HCT116 (cell line): ENCODE results near the gene TMEM238L.

Source experiments
- EZH2 ChIP-seq: fragments of 200-600 bp; sonication (generic); IDR thresholded peaks from 2 replicates; pipeline ENCODE4 v1.6.1; 2017; ENCODE audit warnings: antibody characterized with exemption, mixed run types
- POLR2AphosphoS5 ChIP-seq: IDR thresholded peaks from 2 replicates; pipeline ENCODE4 v1.6.1; 2011; ENCODE audit warnings: mild to moderate bottlenecking, low read depth, low read length, moderate library complexity
- RAD21 ChIP-seq: IDR thresholded peaks from 2 replicates; pipeline ENCODE4 v1.6.1; 2012; ENCODE audit warnings: low read depth, mild to moderate bottlenecking
- ZNF274 ChIP-seq: fragments of 200-500 bp; sonication (Bioruptor generic); IDR thresholded peaks from 2 replicates; pipeline ENCODE4 v1.6.1; 2014; ENCODE audit warnings: mild to moderate bottlenecking, low read depth, low read length, inconsistent platforms

- TF ChIP-seq EZH2 (no peak), RAD21 (no peak), POLR2AphosphoS5 (no peak), ZNF274 (no peak)
Observed at GRCh38 chr17:10836145-10836544, 32.2 kb upstream of the TMEM238L start.
